ENCODE results near the gene DTX1.
"Not testable (repeated sequence)": the region's sequence is repeated elsewhere in the genome, so short reads cannot be mapped to it uniquely, and the experiment has no call there.

Gene DTX1

GRCh38 chr12:113137861-113138783 lies 81.6 kb downstream of the DTX1 start:
- Mint-ChIP-seq H3K4me1 (no peaks in the 10 kb centered on the region), H3K36me3 (ENCODE audit: low read depth) (no peaks in the 10 kb centered on the region), H3K9me3 (no peaks in the 10 kb centered on the region), H3K27me3 (ENCODE audit: low read depth) (peaks cover 41% of the 10 kb centered on the region), H3K27ac (no peak overlapping the region), H3K4me3 (no peak overlapping the region)
- no peak for TF ChIP-seq CTCF (IDR thresholded peaks at IDR 0.05; ENCODE audit: unreplicated experiment in 3 of 3)

- no peak for TF ChIP-seq CTCF (IDR thresholded peaks at IDR 0.05; ENCODE audit: unreplicated experiment in 3 of 3)
- peaks cover 36% of the 10 kb centered on the region for H3K27me3 Mint-ChIP-seq (ENCODE audit: low read depth)
- no peaks in the 10 kb centered on the region for H3K36me3 Mint-ChIP-seq (ENCODE audit: low read depth)
- no peaks in the 10 kb centered on the region for H3K4me1 Mint-ChIP-seq
- no peak overlapping the region for H3K4me3 Mint-ChIP-seq
- no peak overlapping the region for H3K27ac Mint-ChIP-seq
- no peaks in the 10 kb centered on the region for H3K9me3 Mint-ChIP-seq
Measured at GRCh38 chr12:113138826-113139225, 82.3 kb downstream of the DTX1 start.

GRCh38 chr12:113140706-113141105 lies 84.2 kb downstream of the DTX1 start:
- H3K27ac Mint-ChIP-seq: no peak overlapping the region
- no peaks in the 10 kb centered on the region for H3K9me3 Mint-ChIP-seq
- H3K4me3 Mint-ChIP-seq: no peak overlapping the region
- peaks cover 21% of the 10 kb centered on the region for H3K27me3 Mint-ChIP-seq (ENCODE audit: low read depth)
- no peaks in the 10 kb centered on the region for H3K36me3 Mint-ChIP-seq (ENCODE audit: low read depth)
- no peaks in the 10 kb centered on the region for H3K4me1 Mint-ChIP-seq
- TF ChIP-seq CTCF (IDR thresholded peaks at IDR 0.05; ENCODE audit: unreplicated experiment in 3 of 3): no peak

GRCh38 chr12:113141716-113142115 lies 85.2 kb downstream of the DTX1 start:
- not testable (repeated sequence) for H3K4me1 Mint-ChIP-seq, H3K9me3 Mint-ChIP-seq

GRCh38 chr12:113142173-113142885 lies 85.8 kb downstream of the DTX1 start:
- H3K4me3 Mint-ChIP-seq: no peak overlapping the region
- no peaks in the 10 kb centered on the region for H3K4me1 Mint-ChIP-seq
- H3K36me3 Mint-ChIP-seq (ENCODE audit: low read depth): no peaks in the 10 kb centered on the region
- peaks cover 15% of the 10 kb centered on the region for H3K27me3 Mint-ChIP-seq (ENCODE audit: low read depth)
- TF ChIP-seq CTCF (IDR thresholded peaks at IDR 0.05; ENCODE audit: unreplicated experiment in 3 of 3): no peak
- peaks cover 9% of the 10 kb centered on the region for H3K9me3 Mint-ChIP-seq
- H3K27ac Mint-ChIP-seq: no peak overlapping the region

More at GRCh38 chr12:113141716-113142115, 85.2 kb downstream of the DTX1 start:
- not testable (repeated sequence) for H3K27ac Mint-ChIP-seq; H3K36me3 Mint-ChIP-seq (ENCODE audit: low read depth); H3K4me3 Mint-ChIP-seq
- H3K27me3 Mint-ChIP-seq (ENCODE audit: low read depth): peaks cover 17% of the 10 kb centered on the region

GRCh38 chr12:113142886-113143332 lies 86.4 kb downstream of the DTX1 start:
- Mint-ChIP-seq H3K9me3 (peaks cover 11% of the 10 kb centered on the region), H3K36me3 (ENCODE audit: low read depth) (no peaks in the 10 kb centered on the region), H3K4me1 (no peaks in the 10 kb centered on the region), H3K27ac (no peak overlapping the region), H3K27me3 (ENCODE audit: low read depth) (peaks cover 13% of the 10 kb centered on the region), H3K4me3 (no peak overlapping the region)
- no peak for TF ChIP-seq CTCF (IDR thresholded peaks at IDR 0.05; ENCODE audit: unreplicated experiment in 3 of 3)
